H9 (cell line): ENCODE measurements around the gene MED25. TPM values are rescaled to one million over a fixed set of nuclear protein-coding genes. Genes with fewer than 3 reads are reported as not detected.

ENCODE experiments used
- DNase-seq: peaks from one replicate; pipeline ENCODE4 v3.0.0-alpha.2; 2017
- H2AFZ ChIP-seq: one replicate; pipeline ENCODE4 v1.6.1; 2013; ENCODE audit warnings: mild to moderate bottlenecking, low read length, control low read depth, moderate library complexity
- H2AK5ac ChIP-seq: 2 replicates; pipeline ENCODE4 v1.6.1; 2013; ENCODE audit warnings: low read length, control low read depth, mixed read lengths; ENCODE audit not compliant: insufficient read length
- H2BK120ac ChIP-seq: one replicate; pipeline ENCODE4 v1.6.1; 2013; ENCODE audit warnings: low read depth, mild to moderate bottlenecking, low read length, control low read depth, inconsistent platforms; ENCODE audit not compliant: poor library complexity, severe bottlenecking
- H2BK12ac ChIP-seq: 2 replicates; pipeline ENCODE4 v1.6.1; 2013; ENCODE audit warnings: low read length, control low read depth, mixed read lengths, low read depth; ENCODE audit not compliant: insufficient read length
- H2BK15ac ChIP-seq: 2 replicates; pipeline ENCODE4 v1.6.1; 2013; ENCODE audit warnings: low read depth, low read length, control low read depth
- H2BK20ac ChIP-seq: one replicate; pipeline ENCODE4 v1.6.1; 2013; ENCODE audit warnings: low read depth, mild to moderate bottlenecking, low read length, control low read depth, inconsistent platforms; ENCODE audit not compliant: poor library complexity, severe bottlenecking
- H2BK5ac ChIP-seq: 2 replicates; pipeline ENCODE4 v1.6.1; 2013; ENCODE audit warnings: low read length, control low read depth, mixed read lengths; ENCODE audit not compliant: insufficient read length
- H3K14ac ChIP-seq: 2 replicates; pipeline ENCODE4 v1.6.1; 2013; ENCODE audit warnings: low read length, control low read depth; ENCODE audit not compliant: insufficient read depth
- H3K18ac ChIP-seq: 2 replicates; pipeline ENCODE4 v1.6.1; 2013; ENCODE audit warnings: low read depth, mild to moderate bottlenecking, mixed read lengths, low read length, control low read depth; ENCODE audit not compliant: insufficient read length
- H3K23ac ChIP-seq: 2 replicates; pipeline ENCODE4 v1.6.1; 2013; ENCODE audit warnings: low read length, control low read depth, mixed read lengths, low read depth; ENCODE audit not compliant: insufficient read length
- H3K23me2 ChIP-seq: 2 replicates; pipeline ENCODE4 v1.6.1; 2013; ENCODE audit warnings: low read depth, mild to moderate bottlenecking, mixed read lengths, low read length, control low read depth; ENCODE audit not compliant: insufficient read length, poor library complexity, severe bottlenecking
- H3K27ac ChIP-seq: 2 replicates; pipeline ENCODE4 v1.5.1; 2013; ENCODE audit warnings: low read length, control low read depth, mixed read lengths, low read depth; ENCODE audit not compliant: insufficient read length
- H3K27me3 ChIP-seq: 2 replicates; pipeline ENCODE4 v1.6.1; 2013; ENCODE audit warnings: low read length, control low read depth, inconsistent platforms; ENCODE audit not compliant: insufficient read depth
- H3K4ac ChIP-seq: 2 replicates; pipeline ENCODE4 v1.6.1; 2013; ENCODE audit warnings: low read depth, mild to moderate bottlenecking, control low read depth, inconsistent platforms, low read length, moderate library complexity
- H3K4me1 ChIP-seq: 2 replicates; pipeline ENCODE4 v1.6.1; 2013; ENCODE audit warnings: low read length, control low read depth, inconsistent platforms; ENCODE audit not compliant: insufficient read depth
- H3K4me2 ChIP-seq: 2 replicates; pipeline ENCODE4 v1.6.1; 2013; ENCODE audit warnings: low read length, control low read depth, mixed read lengths; ENCODE audit not compliant: insufficient read length, insufficient read depth
- H3K56ac ChIP-seq: 2 replicates; pipeline ENCODE4 v1.6.1; 2013; ENCODE audit warnings: low read depth, mild to moderate bottlenecking, mixed read lengths, low read length, control low read depth; ENCODE audit not compliant: insufficient read length
- H3K79me1 ChIP-seq: 2 replicates; pipeline ENCODE4 v1.6.1; 2013; ENCODE audit warnings: low read depth, mild to moderate bottlenecking, moderate library complexity, low read length, control low read depth, inconsistent platforms; ENCODE audit not compliant: insufficient read depth, poor library complexity, severe bottlenecking
- H3K79me2 ChIP-seq: 2 replicates; pipeline ENCODE4 v1.6.1; 2013; ENCODE audit warnings: low read length, control low read depth, inconsistent platforms; ENCODE audit not compliant: insufficient read depth
- H3K9ac ChIP-seq: 2 replicates; pipeline ENCODE4 v1.6.1; 2013; ENCODE audit warnings: low read length, control low read depth, mixed read lengths; ENCODE audit not compliant: insufficient read length; ENCODE audit errors: extremely low read depth
- H3K9me3 ChIP-seq: one replicate; pipeline ENCODE4 v1.6.1; 2013; ENCODE audit warnings: low read depth, low read length, inconsistent platforms; ENCODE audit not compliant: control insufficient read depth
- H3T11ph ChIP-seq: one replicate; pipeline ENCODE4 v1.6.1; 2013; ENCODE audit warnings: mild to moderate bottlenecking, low read length, control low read depth, inconsistent platforms
- H4K20me1 ChIP-seq: one replicate; pipeline ENCODE4 v1.6.1; 2013; ENCODE audit not compliant: control insufficient read depth, insufficient read length, insufficient read depth
- H4K5ac ChIP-seq: 2 replicates; pipeline ENCODE4 v1.6.1; 2013; ENCODE audit warnings: low read depth, mild to moderate bottlenecking, mixed read lengths, low read length, control low read depth; ENCODE audit not compliant: insufficient read length
- H4K8ac ChIP-seq: replicated peaks from 2 replicates; pipeline ENCODE4 v1.6.1; 2013; ENCODE audit warnings: low read length, control low read depth, mixed read lengths, low read depth; ENCODE audit not compliant: insufficient read length
- H4K91ac ChIP-seq: 2 replicates; pipeline ENCODE4 v1.6.1; 2013; ENCODE audit warnings: low read depth, mild to moderate bottlenecking, moderate library complexity, mixed read lengths, low read length, control low read depth; ENCODE audit not compliant: insufficient read length
- H3K27ac Mint-ChIP-seq, 3 experiments: 2 replicates in 2 of 3; 3 replicates in 1 of 3; pipeline ENCODE4 v1.8.0; 2020 to 2021; ENCODE audit warnings: mixed read lengths in 3 of 3, mild to moderate bottlenecking in 1 of 3, moderate library complexity in 1 of 3
- H3K27me3 Mint-ChIP-seq: 2 replicates; pipeline ENCODE4 v1.8.0; 2021; ENCODE audit warnings: low read depth, mild to moderate bottlenecking, moderate library complexity, mixed read lengths
- H3K36me3 Mint-ChIP-seq, 3 experiments: 2 replicates in 2 of 3; 3 replicates in 1 of 3; pipeline ENCODE4 v1.8.0; 2020 to 2021; ENCODE audit warnings: low read depth in 3 of 3, mixed read lengths in 3 of 3; ENCODE audit not compliant: insufficient read depth in 1 of 3
- H3K4me1 Mint-ChIP-seq, 2 experiments: 2 replicates each; pipeline ENCODE4 v1.8.0; 2020; ENCODE audit warnings: mixed read lengths in 2 of 2
- H3K4me3 Mint-ChIP-seq, 2 experiments: 2 replicates in 1 of 2; 3 replicates in 1 of 2; pipeline ENCODE4 v1.8.0; 2020 to 2021; ENCODE audit warnings: mild to moderate bottlenecking in 2 of 2, mixed read lengths in 2 of 2, moderate library complexity in 1 of 2
- H3K9me3 Mint-ChIP-seq, 2 experiments: 2 replicates in 1 of 2; 3 replicates in 1 of 2; pipeline ENCODE4 v1.8.0; 2020; ENCODE audit warnings: mild to moderate bottlenecking in 2 of 2, mixed read lengths in 2 of 2, moderate library complexity in 1 of 2
- WGBS: extraction: QIAGEN DNeasy Blood & Tissue Kit; methylation state at CpG from one replicate; pipeline ENCODE4 v1.1.7; 2013; ENCODE audit warnings: missing lambda C conversion rate, low lambda C conversion rate, mixed read lengths; ENCODE audit not compliant: insufficient read length; ENCODE audit errors: extremely low coverage; 5-methylcytosine and 5-hydroxymethylcytosine counted together
- total RNA-seq: library from RNA; stranded (reverse); gene quantifications from 2 replicates; pipeline ENCODE4 v1.2.1, GENCODE V29; 2021
- TF ChIP-seq, protein P1 (sequence below): fragments of 200-600 bp; sonication (generic); conservative IDR thresholded peaks from 3 replicates; pipeline ENCODE4 v1.8.0; 2021; ENCODE audit warnings: antibody characterized with exemption, mild to moderate bottlenecking

The MED25 gene
- total RNA-seq, 1 experiment from 2014 or later = 77.5 TPM

DNA sequence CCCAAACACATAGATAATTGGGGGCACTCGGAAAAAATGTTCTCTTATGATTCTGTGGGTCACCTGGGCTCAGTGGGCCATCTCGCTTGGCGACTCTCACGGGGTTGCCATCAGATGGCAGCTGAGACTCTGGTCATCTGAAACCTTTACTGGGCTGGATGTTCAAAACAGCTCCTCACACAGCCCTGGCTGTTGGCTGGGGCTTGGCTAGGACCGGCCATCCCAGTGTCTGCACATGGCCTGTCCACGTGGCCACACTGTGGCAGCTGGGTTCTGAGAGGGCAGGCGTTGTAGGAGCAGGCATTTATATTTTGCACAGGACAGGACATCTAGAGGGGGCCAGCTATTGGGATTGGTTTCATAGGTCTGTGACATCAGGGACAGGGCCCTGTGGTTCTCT, 15.5 kb downstream of the MED25 start:
- Mint-ChIP-seq H3K27ac (no peak overlapping the region; a peak in 1 of 7 replicates), H3K4me3 (no peak overlapping the region), H3K36me3 (peaks cover 24 to 63% (median 56%) of the 10 kb centered on the region in 3 experiments; a peak in 6 of 7 replicates), H3K27me3 (no peaks in the 10 kb centered on the region), H3K4me1 (no peaks in the 10 kb centered on the region), H3K9me3 (no peaks in the 10 kb centered on the region)
- no peak overlapping the region for H2BK5ac ChIP-seq
- no peak overlapping the region for H3K14ac ChIP-seq
- no peak overlapping the region for H4K8ac ChIP-seq
- no peaks in the 10 kb centered on the region for H3K79me1 ChIP-seq
- no peaks in the 10 kb centered on the region for H4K20me1 ChIP-seq
- H3K4me1 ChIP-seq = no peaks in the 10 kb centered on the region
- no peak overlapping the region for H3K4me2 ChIP-seq
- no peak overlapping the region for H3K23ac ChIP-seq
- H3K18ac ChIP-seq = no peak overlapping the region
- H2BK120ac ChIP-seq = no peak overlapping the region
- H2BK15ac ChIP-seq = no peak overlapping the region
- no peak for DNase-seq
- no peak overlapping the region for H4K91ac ChIP-seq
- H3K9ac ChIP-seq = no peak overlapping the region
- H3K9me3 ChIP-seq = no peaks in the 10 kb centered on the region
- H2BK20ac ChIP-seq = no peak overlapping the region
- H3K23me2 ChIP-seq = no peaks in the 10 kb centered on the region
- no peak overlapping the region for H3K4ac ChIP-seq
- no peak overlapping the region for H2AFZ ChIP-seq
- no peak overlapping the region for H2AK5ac ChIP-seq
- H2BK12ac ChIP-seq = no peak overlapping the region
- WGBS = no CpG with 5 or more reads among the region's 7 CpGs
- H3K56ac ChIP-seq = no peak overlapping the region
- TF ChIP-seq, protein P1, sequence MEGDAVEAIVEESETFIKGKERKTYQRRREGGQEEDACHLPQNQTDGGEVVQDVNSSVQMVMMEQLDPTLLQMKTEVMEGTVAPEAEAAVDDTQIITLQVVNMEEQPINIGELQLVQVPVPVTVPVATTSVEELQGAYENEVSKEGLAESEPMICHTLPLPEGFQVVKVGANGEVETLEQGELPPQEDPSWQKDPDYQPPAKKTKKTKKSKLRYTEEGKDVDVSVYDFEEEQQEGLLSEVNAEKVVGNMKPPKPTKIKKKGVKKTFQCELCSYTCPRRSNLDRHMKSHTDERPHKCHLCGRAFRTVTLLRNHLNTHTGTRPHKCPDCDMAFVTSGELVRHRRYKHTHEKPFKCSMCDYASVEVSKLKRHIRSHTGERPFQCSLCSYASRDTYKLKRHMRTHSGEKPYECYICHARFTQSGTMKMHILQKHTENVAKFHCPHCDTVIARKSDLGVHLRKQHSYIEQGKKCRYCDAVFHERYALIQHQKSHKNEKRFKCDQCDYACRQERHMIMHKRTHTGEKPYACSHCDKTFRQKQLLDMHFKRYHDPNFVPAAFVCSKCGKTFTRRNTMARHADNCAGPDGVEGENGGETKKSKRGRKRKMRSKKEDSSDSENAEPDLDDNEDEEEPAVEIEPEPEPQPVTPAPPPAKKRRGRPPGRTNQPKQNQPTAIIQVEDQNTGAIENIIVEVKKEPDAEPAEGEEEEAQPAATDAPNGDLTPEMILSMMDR = no peak
- H4K5ac ChIP-seq = no peak overlapping the region
- H3K79me2 ChIP-seq = no peaks in the 10 kb centered on the region
- no peak overlapping the region for H3K27ac ChIP-seq
- H3T11ph ChIP-seq = no peak overlapping the region
- H3K27me3 ChIP-seq = no peaks in the 10 kb centered on the region
